ENCODE data around the gene HAPLN1. TPM values are rescaled to one million over a fixed set of nuclear protein-coding genes. Genes with fewer than 3 reads are reported as not detected.
A peak's percentile ranks its signal among the peaks of the same experiment; 100 is the strongest.

The HAPLN1 gene
- total and polyA plus RNA-seq, 2 of the 8 experiments (the other 6 are each of a cell fraction or from before 2014, with no cell fraction given): 0.56 to 2.1 TPM

DNA sequence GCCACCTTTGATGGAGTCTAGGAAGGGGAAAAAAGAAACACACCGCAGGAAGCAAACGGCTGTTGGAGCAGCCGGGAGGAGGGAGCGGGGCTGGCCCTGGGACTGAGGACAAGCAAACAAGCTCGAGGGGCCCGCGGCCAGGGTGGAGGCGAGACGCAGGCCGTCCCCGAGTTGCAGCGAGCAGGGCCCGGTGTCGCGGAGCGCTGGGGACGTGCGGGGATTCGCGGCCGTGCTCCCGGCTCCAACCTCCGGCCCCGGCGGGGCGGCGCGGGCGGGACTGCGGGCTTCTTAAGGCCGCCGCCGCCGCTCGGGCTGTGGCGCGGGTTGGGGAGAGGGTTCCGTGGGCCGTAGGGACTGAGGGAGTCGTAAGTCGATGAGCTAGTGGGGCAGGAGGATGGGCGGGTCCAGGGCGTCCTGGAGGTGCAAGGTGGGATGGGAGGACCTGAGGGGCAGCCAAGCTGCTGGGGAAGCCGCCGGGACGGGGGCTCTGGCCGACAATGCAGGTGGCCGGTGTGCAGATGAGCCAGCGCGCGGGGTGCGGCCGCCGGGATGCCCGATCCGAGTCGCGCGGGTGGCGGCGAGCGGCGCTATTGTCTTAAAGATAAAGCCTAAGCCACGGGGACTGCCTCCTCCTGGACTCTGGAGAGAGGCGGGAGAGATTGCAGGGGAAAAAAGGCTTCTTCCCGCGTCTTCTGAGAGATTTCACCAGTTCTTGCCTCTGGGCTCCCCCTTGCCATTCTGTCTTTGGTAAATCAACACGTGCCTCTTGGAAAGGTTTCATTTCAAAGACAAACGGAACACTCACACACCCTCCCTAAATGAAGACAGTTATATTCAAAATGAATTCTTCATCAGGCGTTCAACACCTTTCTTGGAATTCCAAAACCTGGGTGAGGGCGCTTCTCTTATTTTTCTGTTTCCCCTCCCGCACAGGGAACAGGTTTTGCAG, 1.6 kb upstream of the HAPLN1 start (continued):
- TF ChIP-seq RXRA (IDR thresholded peaks at IDR 0.05; ENCODE audit: insufficient read depth, low read depth, low read length): no peak
- no peak for TF ChIP-seq ATF3 (IDR thresholded peaks at IDR 0.05; ENCODE audit: insufficient read depth, low read depth, low read length)
- no peak for TF ChIP-seq SIRT6 (IDR thresholded peaks at IDR 0.05; ENCODE audit: low read length)
- TF ChIP-seq EGR1 (IDR thresholded peaks at IDR 0.05; ENCODE audit: borderline replicate concordance, low read depth, low read length): no peak
- TF ChIP-seq HDAC2 (IDR thresholded peaks at IDR 0.05; ENCODE audit: borderline replicate concordance in 1 of 2, low read depth in 2 of 2, low read length in 2 of 2): peak in 1 of 2 experiments; percentile 12; a peak in 1 of 4 replicates
- TF ChIP-seq MAX (IDR thresholded peaks at IDR 0.05): no peak; the same call in none of the 2 replicates
- no peak for TF ChIP-seq CHD7 (IDR thresholded peaks at IDR 0.05; ENCODE audit: insufficient replicate concordance, low read length)
